Stimulated activated CD8-positive, alpha-beta memory T cell treated with anti-CD3 and anti-CD28 coated beads, Interleukin-12 subunit alpha, Interleukin-12 subunit beta, amount 100 ng/mL, for 4 hours (primary cell): ENCODE results near the gene FAM3B.

Experiments
- DNase-seq: peaks from one replicate; pipeline ENCODE4 v3.0.0-alpha.2; 2020; ENCODE audit warnings: low read depth

The FAM3B gene

GRCh38 chr21:41319273-41319672 lies 2.7 kb downstream of the FAM3B start:
- no peak for DNase-seq

GRCh38 chr21:41321211-41321907 lies 4.8 kb downstream of the FAM3B start:
- DNase-seq, result no peak

GRCh38 chr21:41321908-41322495 lies 5.4 kb downstream of the FAM3B start:
- no peak for DNase-seq

- no peak for DNase-seq
These were observed 6.1 kb downstream of the FAM3B start for GRCh38 chr21:41322496-41323382.

GRCh38 chr21:41325138-41325912 lies 8.7 kb downstream of the FAM3B start:
- no peak for DNase-seq

- DNase-seq, result no peak
These were observed 9.9 kb downstream of the FAM3B start for GRCh38 chr21:41326414-41327080.

- no peak for DNase-seq
These were observed 11.2 kb downstream of the FAM3B start for GRCh38 chr21:41327753-41328152.

GRCh38 chr21:41328660-41329607 lies 12.3 kb downstream of the FAM3B start:
- DNase-seq, result no peak

- DNase-seq, result no peak
These were observed 17.2 kb downstream of the FAM3B start for GRCh38 chr21:41333752-41334151.

- no peak for DNase-seq
These were observed 20.9 kb downstream of the FAM3B start for GRCh38 chr21:41337515-41337914.

GRCh38 chr21:41338455-41338854 lies 21.9 kb downstream of the FAM3B start:
- no peak for DNase-seq

- no peak for DNase-seq
These were observed 25.4 kb downstream of the FAM3B start for GRCh38 chr21:41342035-41342434.

- DNase-seq, result no peak
These were observed 27.5 kb downstream of the FAM3B start for GRCh38 chr21:41344146-41344545.

GRCh38 chr21:41345356-41345755 lies 28.8 kb downstream of the FAM3B start:
- no peak for DNase-seq

GRCh38 chr21:41345934-41346685 lies 29.5 kb downstream of the FAM3B start:
- no peak for DNase-seq

GRCh38 chr21:41346758-41347157 lies 30.2 kb downstream of the FAM3B start:
- DNase-seq, result no peak

- no peak for DNase-seq
These were observed 31.8 kb downstream of the FAM3B start for GRCh38 chr21:41348434-41348833.

GRCh38 chr21:41349126-41349525 lies 32.5 kb downstream of the FAM3B start:
- no peak for DNase-seq

- DNase-seq, result no peak
These were observed 33.2 kb downstream of the FAM3B start for GRCh38 chr21:41349619-41350390.
